HG03565 (cell line): ENCODE results near the gene EXOC8.

Experiments
- ATAC-seq: cut with Tn5 transposase; IDR thresholded peaks from one replicate; pipeline ENCODE4 v1.9.1; 2021; ENCODE audit warnings: mild to moderate bottlenecking, moderate library complexity; ENCODE audit not compliant: unreplicated experiment

Gene EXOC8, protein sequence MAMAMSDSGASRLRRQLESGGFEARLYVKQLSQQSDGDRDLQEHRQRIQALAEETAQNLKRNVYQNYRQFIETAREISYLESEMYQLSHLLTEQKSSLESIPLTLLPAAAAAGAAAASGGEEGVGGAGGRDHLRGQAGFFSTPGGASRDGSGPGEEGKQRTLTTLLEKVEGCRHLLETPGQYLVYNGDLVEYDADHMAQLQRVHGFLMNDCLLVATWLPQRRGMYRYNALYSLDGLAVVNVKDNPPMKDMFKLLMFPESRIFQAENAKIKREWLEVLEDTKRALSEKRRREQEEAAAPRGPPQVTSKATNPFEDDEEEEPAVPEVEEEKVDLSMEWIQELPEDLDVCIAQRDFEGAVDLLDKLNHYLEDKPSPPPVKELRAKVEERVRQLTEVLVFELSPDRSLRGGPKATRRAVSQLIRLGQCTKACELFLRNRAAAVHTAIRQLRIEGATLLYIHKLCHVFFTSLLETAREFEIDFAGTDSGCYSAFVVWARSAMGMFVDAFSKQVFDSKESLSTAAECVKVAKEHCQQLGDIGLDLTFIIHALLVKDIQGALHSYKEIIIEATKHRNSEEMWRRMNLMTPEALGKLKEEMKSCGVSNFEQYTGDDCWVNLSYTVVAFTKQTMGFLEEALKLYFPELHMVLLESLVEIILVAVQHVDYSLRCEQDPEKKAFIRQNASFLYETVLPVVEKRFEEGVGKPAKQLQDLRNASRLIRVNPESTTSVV

DNA sequence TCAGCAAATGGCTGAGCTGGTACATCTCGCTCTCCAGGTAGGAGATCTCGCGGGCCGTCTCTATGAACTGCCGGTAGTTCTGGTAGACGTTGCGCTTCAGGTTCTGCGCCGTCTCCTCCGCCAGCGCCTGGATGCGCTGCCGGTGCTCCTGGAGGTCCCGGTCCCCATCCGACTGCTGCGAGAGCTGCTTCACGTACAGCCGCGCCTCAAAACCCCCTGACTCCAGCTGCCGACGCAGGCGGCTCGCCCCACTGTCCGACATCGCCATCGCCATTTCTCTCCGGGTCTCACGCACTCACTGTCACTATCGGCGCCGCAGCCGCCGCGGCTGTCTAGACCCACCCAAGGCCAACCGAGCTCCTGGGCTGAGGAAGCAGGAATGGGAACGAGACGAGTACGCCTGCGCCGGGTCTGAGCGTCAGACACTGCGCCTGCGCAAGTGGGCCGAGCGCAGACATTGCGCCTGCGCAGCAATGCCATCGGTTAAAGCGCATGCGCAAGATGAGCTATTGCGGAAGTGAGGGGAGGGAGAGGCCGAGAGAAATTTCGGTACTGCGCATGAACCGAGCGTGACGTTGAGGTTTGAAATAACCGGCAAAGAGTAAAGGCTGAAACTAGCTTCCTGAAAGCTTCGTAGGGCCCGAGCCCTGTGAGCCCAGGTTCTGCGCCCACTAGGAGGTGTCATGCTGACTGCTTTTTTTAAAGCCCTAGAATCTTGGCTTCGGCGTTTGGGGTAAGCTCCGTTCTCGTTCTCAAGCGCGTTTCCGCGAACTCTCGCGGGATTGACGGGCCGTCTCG lies at the start of gene EXOC8:
Gene EXOC8, minus strand, starts transcription at position 381 of the 798 bp plus-strand sequence. Its CDS starts 107 bp downstream, at position 274.
- ATAC-seq, result peak; percentile 65

DNA sequence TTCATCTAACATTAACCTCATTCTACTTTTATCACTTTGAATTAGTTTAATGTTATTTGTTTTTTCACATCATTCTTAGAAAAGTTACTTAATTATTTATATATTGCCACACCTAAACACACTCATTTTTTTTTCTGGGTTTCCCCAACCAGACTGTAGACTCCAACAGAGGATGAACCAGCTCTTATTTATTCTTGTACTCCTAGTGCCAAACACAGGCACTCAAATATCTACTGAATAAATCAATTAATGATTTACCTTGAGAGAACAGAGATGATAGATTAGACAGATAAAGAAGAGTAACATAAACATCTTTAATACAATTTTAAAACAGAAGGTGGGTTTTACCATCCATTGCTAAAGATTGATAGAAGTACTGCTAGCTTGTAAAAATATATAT lies 48.8 kb upstream of the EXOC8 start:
- no peak for ATAC-seq

DNA sequence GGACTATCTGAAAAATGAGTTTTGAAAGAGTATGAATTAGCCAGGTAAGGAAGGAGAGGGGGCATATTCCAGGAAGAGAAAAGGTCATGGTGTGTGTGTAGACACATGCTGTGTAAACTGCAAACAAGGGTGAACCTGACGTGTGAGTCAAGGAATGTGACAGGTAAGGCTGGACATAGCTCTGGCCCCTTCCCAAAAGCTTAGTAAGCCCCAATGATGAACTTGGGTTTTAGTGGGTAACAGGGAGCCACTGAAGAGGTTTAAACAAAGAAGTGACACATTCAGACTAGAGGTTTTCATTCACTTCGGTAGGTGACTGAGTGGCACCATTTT lies 47.7 kb upstream of the EXOC8 start:
- no peak for ATAC-seq

DNA sequence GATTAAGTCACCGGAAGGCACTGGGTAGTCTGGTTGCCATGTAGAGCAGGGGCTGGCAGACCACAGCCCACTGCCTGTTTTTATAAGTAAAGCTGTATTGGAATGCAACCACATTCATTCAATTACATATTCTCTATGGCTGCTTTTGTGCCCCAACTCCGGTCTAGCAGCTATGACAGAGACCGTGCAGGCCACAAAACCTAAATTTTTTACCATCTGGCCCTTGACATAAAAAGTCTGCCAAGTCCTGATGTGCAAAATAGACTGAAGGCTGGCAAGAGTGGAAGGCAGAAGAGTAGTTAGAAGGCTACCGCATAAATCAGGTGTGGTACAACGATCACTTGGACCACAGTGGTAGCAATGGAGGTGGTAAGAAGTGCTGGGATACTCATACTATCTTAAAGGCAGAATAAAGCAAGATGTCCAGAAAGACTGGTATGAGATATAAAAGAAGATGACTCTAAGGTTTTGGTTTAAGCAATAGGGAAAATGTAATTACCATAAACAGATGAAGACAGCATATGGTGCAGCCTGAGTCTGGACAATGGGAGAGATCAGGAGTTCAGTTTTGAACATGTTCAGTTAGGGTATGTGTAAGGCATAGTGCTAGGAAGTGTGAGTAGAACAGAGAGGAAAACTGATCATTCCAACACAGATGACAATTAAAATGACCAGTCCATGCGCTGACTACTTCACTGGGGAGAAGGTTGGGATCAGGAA lies 47.2 kb upstream of the EXOC8 start:
- no peak for ATAC-seq

DNA sequence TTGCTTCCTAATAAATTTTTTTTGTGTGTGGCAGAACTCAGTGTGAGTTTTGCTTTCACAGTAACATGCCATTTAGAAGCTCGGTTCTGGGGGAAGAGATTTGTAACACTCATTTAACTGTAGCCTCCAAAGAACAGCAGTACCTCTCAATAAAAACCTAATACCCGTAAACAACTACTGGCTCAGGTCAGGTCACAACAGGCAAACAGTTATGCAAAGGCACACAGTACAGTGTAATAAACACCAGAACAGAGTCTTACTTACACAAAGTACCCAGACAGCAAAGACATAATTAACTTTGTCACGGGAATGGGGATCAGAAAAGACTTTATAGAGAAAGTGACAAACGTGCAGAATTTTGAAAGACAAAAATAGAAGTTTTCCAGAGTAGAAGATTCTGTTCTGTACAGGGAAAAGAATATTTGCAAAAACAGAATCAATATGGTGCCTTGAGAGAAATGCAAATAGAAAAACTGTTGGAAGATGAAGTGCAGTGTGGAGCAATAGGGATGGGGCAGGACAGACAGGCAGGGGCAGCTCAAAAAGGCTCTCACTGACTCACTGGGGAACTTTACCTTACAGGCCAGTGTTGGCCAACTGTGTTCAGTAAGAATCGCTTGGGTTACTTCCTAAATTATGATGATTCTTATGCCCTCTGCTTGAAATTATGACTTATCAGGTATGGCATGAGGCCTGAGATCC lies 45.7 kb upstream of the EXOC8 start:
- ATAC-seq, result no peak

DNA sequence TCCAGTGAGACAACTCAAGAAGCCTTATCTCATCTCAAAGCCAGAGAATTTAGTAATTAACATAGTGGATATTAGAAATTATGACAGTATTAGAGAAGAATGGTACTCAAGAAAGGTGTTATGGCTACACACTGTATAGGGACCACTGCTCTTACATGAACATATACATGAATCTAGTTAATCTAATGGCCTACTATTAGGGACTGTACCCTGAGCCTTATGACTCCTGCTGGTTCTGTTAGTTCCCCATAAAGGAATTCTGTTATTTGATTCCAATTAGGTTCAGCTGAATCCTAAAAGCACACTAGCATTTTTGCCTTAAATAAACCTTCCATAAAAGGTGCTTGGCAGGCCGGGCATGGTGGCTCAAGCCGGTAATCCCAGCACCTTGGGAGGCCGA lies 44.8 kb upstream of the EXOC8 start:
- ATAC-seq, result no peak

DNA sequence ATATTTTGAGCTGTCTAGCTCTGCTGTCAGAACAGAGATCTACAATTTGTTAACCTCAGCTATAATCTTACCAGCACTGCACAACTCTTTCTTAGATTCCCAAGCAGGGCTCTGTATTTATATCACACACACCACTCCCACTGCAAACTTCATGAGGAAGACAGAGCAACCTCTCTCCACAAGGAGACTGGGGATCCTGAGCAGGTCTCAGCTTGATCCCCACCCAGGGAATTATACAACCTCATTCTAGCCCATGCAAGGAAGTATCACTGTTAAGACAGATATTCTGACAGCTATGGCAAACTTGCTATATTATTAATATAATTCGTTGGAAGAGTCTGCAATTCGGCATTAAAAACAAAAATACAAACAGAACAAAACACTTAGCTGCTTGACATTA lies 44.1 kb upstream of the EXOC8 start:
- ATAC-seq, result no peak

DNA sequence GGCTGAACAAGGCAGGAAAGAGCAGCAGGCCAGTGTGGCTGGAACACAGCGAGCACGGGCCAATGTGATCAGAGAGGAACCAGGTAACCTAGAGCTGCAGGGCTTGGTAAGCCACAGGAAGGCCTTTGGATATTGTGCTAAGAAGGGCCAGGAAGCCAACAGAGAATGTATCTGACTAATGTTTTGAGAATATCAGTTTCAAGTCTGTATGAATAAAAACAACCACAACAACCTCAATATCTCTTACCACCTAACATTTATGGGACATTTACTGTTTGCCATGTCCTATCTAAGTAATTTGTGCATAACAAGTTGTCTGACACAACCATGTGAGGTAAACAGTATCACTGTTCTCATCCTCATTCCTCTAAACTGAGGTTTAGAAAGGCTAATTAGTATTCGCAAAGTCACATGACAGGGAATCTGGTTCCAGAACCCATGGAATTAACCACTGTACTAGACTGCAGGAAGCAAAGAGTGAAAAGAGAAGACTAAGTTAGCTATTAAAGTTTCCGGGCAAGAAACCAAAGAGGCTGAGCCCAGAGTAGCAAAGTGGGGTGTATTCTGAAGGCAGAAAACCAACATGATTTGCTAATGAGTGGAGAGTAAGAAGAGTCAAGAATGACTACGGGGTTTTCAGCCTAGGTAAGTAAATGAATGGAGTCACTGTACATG lies 39.4 kb upstream of the EXOC8 start:
- ATAC-seq, result peak; percentile 46

DNA sequence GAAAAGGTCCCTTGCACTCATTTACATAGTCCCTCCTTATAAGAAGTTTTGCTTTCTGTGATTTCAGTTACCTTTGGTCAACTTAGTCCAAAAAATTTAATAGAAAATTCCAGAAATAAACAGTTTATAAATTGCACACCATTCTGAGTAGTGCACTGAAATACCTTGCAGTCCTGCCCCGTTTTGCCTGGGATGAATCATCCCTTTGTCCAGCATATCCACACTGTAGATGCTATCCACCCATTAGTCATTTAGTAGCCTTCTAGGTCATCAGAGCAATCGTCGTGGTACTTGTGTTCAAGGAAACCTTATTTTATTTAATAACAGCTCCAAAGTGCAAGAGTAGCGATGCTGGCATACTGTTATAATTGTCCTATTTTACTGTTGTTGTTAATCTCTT lies 38.4 kb upstream of the EXOC8 start:
- no peak for ATAC-seq

DNA sequence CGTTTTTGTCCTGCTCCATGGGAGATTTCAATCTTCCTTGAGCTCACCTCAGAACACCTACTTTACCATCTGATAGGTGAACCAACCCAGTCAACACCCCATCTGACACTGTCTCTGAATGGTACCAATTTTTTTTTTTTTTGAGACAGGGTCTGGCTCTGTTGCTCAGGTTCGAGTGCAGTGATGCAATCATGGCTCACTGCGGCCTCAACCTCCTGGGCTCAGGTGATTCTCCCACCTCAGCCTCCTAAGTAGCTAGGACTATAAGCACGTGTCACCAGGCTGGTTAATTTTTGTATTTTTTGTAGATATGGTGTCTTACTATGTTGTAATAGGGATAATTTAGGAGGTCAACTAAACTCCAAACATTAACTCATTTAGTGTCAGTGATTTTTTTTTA lies 36.7 kb upstream of the EXOC8 start:
- ATAC-seq, result no peak

DNA sequence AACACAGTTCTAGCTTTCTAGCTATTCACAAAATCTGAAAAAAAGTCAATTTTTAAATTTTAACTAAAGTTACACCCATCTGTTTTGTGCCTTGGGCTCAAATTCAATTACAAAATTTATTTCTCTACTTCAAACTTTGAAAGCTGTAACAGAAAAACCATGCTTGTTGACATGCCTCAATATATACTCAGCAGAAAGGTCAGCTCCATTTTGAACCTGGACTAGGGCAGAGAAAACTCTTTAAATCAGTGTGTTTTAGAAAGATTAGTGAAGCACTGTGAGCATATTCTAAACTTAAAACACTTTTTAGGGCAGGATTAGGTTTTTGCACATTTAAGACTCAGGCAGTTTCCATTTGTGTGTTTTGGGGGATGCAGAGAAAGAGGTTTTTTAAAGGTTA lies 34.8 kb upstream of the EXOC8 start:
- no peak for ATAC-seq

DNA sequence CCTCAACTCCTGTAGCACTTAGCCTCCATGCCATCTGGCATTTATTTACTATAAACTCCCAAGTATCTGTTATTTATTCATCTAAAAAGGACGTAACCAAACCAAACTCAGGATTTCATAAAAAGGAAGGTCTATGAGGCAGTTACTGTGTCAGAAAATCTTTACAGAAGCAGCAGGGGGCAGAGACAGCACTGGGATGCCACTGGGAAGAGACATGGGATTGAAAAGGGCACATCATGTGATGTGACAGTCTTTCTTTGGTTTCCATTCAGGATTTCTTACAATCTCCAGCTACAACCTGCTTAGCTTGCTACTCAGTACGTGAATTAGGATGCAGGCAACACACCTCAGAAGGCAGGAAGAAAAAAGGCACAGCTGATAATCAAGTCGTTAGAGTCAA lies 31.6 kb upstream of the EXOC8 start:
- no peak for ATAC-seq

DNA sequence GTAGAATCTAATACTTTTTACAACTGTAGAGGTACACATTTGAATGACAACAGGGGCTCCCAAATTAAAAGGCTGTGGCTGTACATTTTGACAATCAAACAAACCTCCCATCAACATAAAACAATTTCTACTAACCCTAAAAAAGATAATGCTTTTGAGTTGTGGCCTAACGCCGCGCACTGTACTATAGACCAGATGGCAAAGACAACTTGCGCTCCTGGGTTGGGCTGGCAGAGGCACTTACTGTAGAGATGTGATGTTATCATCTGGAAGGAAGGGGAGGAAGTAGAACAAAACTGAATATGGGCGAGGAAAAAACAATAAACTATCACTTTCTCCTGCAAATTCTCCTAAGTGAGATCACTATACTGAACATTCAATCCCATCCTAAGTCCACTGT lies 26.5 kb upstream of the EXOC8 start:
- ATAC-seq, result no peak

DNA sequence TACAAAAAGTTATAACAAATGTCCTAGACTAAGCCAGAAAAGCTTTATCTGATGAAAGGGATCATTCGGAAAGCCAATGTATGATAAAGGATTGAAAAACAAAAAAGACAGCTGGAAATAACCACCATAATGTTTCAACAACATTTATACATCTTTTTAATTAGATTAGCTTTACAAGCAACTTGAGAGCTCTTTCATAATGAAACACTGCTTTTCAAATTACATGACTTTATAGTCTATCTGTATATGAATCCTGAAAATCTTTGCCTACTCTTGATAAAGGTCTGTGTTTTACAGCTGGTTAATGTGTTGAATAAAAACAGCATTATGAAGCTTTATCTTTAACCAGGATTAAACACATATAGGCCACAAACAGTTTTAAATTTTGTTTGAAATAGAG lies 26.0 kb upstream of the EXOC8 start:
- ATAC-seq, result no peak

DNA sequence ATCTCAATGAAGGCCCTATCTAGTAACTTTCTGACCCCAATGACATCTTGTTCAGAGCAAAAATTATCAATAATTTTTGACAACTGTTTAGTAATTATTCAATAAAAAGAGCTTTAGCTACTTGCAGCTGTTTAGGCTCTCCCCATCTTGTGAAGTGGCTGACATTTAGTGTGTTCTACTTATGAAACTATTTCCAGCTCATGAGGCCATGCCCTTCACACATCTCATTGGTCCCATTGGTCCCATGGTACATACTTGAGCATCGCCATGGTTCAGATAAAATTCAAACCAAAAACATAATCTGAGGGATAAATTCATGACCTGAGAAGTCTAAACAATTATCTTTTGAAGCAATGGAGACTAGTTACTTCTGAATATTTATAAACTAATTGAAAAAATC lies 24.7 kb upstream of the EXOC8 start:
- no peak for ATAC-seq

DNA sequence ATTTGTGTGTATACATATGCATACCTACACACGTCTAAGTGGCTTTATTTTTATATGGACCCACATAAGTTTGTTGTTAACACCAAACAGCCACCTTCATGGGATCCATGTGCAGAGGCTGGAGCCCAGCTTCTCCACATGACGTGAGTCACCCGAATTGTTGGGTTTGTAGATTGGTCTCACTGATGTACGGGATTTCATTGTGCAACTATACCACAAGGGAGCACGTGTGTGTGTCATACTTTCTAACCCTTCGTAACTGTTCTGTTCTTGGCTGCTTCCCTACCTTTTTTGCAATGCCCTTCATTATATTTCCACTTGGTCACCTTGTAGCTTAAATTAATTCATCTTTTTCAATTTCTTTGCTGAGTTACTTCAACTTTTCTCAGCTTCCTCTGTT lies 21.5 kb upstream of the EXOC8 start:
- no peak for ATAC-seq

DNA sequence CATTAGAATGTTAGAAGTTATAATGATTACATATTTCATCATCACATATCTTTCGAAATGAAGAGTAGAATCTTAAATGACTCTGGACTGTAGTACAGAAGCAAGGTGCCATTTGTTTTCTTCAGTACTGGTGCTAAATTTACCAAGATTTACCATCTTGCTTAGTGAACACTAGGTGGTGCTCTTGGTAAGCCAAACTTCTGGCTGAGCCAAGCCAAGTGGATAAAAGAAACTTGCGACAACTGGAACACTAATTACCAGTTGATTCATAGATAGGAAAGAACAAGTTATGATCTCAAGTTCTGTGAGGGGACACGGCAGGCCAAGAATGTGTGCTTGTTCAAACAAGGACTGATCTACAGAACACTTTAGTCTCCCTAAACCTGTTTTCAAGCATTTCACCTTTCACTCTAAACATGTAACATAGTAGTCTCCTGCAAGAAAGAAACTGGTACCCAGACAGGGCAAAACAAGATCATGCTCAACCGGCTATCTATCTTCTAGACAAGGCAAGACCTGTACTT lies 20.2 kb upstream of the EXOC8 start:
- peak; percentile 80 for ATAC-seq

DNA sequence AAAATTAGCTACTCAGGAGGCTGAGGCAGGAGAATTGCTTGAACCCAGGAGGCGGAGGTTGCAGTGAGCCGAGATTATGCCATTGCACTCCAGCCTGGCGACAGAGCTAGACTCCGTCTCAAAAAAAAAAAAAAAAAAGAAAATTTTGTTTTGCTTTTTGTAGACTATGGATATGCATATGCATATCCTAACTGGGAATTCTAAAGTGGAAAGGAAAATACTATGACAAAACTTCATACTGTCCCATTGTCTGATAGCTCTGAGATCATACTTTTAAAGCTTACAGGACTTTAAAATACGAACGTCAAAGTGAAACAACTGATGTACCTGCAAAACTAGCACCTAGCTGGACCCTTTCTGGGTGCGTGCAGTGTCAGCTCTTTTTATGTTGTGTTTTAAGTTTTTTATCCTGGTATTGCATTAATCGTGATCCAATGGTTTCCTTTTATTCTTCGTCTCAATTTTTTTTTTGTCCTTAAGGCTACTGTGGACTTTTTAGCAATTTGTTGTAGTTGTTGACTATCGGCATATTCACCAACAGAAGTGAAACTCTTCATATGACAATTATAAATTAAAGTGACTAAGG lies 19.6 kb upstream of the EXOC8 start:
- ATAC-seq, result no peak

DNA sequence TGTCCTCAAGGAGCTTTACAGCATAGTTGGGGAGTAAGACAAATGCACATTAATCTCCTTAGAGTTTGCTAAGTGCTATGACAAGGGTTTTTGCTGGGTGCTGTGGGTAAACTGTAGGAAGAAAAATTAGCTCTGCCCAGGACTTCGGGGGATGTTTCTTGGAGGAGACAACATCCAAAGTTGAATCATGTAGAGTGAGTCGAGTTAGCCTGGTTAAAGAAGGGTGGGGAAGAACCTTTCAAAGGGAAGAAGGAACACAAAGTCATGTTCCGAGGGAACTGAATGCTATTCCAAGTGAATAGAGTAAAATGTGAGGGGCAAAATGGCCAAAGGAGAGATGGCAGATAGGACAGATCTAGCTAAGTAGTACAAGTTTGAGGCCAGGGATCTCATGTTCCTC lies 17.5 kb upstream of the EXOC8 start:
- ATAC-seq, result no peak
